GM23338 (cell line): Measurements from ENCODE around the gene EIF2D. TPM values are rescaled to one million over a fixed set of nuclear protein-coding genes. Genes with fewer than 3 reads are reported as not detected.

Experiments used
- ATAC-seq: fragments of 200-7000 bp; cut with Tn5 transposase; 3 replicates; pipeline ENCODE4 v1.9.1; 2020
- DNase-seq: peaks from one replicate; pipeline ENCODE4 v3.0.0-alpha.2; 2015; ENCODE audit warnings: low spot score
- H2AFZ ChIP-seq: fragments of 200-600 bp; sonication (generic); 2 replicates; pipeline ENCODE4 v1.8.0; 2016; ENCODE audit warnings: antibody characterized with exemption, mild to moderate bottlenecking, moderate library complexity
- H3F3A ChIP-seq: fragments of 200-600 bp; sonication (generic); replicated peaks from 2 replicates; pipeline ENCODE4 v1.8.0; 2017; ENCODE audit warnings: antibody characterized with exemption, mixed run types, low read depth
- H3K27ac ChIP-seq: fragments of 200-600 bp; sonication (generic); 2 replicates; pipeline ENCODE4 v1.6.1; 2016; ENCODE audit warnings: low read depth
- H3K27me3 ChIP-seq: fragments of 200-600 bp; sonication (generic); 2 replicates; pipeline ENCODE4 v1.8.0; 2016; ENCODE audit warnings: mild to moderate bottlenecking, mixed run types, moderate library complexity; ENCODE audit not compliant: insufficient read depth
- H3K36me3 ChIP-seq: fragments of 200-600 bp; sonication (generic); 2 replicates; pipeline ENCODE4 v1.8.0; 2016; ENCODE audit warnings: mild to moderate bottlenecking; ENCODE audit not compliant: insufficient read depth
- H3K4me1 ChIP-seq: fragments of 200-600 bp; sonication (generic); 2 replicates; pipeline ENCODE4 v1.8.0; 2016; ENCODE audit warnings: mild to moderate bottlenecking, moderate library complexity; ENCODE audit not compliant: insufficient read depth
- H3K4me2 ChIP-seq: fragments of 200-600 bp; sonication (generic); 2 replicates; pipeline ENCODE4 v1.7.1; 2017; ENCODE audit warnings: mixed run types
- H3K4me3 ChIP-seq: fragments of 200-600 bp; sonication (generic); 2 replicates; pipeline ENCODE4 v1.6.1; 2016; ENCODE audit warnings: mixed run types
- H3K79me2 ChIP-seq: fragments of 200-600 bp; sonication (generic); replicated peaks from 2 replicates; pipeline ENCODE4 v1.8.0; 2017; ENCODE audit warnings: mild to moderate bottlenecking; ENCODE audit not compliant: insufficient read depth
- H3K9me2 ChIP-seq: fragments of 200-600 bp; sonication (generic); 2 replicates; pipeline ENCODE4 v1.8.0; 2017; ENCODE audit not compliant: insufficient read depth
- H4K20me1 ChIP-seq: fragments of 200-600 bp; sonication (generic); replicated peaks from 2 replicates; pipeline ENCODE4 v1.8.0; 2017; ENCODE audit warnings: mild to moderate bottlenecking; ENCODE audit not compliant: insufficient read depth
- H3K27ac Mint-ChIP-seq: 2 replicates; pipeline ENCODE4 v1.8.0; 2020; ENCODE audit warnings: inconsistent platforms, mild to moderate bottlenecking, moderate library complexity, mixed read lengths
- H3K27me3 Mint-ChIP-seq: 3 replicates; pipeline ENCODE4 v1.8.0; 2022; ENCODE audit warnings: low read depth, mild to moderate bottlenecking, moderate library complexity, mixed read lengths, inconsistent platforms; ENCODE audit not compliant: insufficient read depth, poor library complexity
- H3K36me3 Mint-ChIP-seq: 3 replicates; pipeline ENCODE4 v1.8.0; 2021; ENCODE audit warnings: low read depth, mild to moderate bottlenecking, inconsistent platforms, moderate library complexity, mixed read lengths
- H3K4me1 Mint-ChIP-seq: 3 replicates; pipeline ENCODE4 v1.8.0; 2020; ENCODE audit warnings: mild to moderate bottlenecking, inconsistent platforms, mixed read lengths
- H3K4me3 Mint-ChIP-seq: 3 replicates; pipeline ENCODE4 v1.8.0; 2021; ENCODE audit warnings: moderate library complexity, mild to moderate bottlenecking, inconsistent platforms, mixed read lengths
- H3K9me3 Mint-ChIP-seq: 3 replicates; pipeline ENCODE4 v1.8.0; 2020; ENCODE audit warnings: moderate library complexity, mild to moderate bottlenecking, inconsistent platforms, mixed read lengths
- CREB1 ChIP-seq: fragments of 250-450 bp; sonication (Bioruptor Pico); IDR thresholded peaks from 2 replicates; pipeline ENCODE4 v1.5.0; 2020; ENCODE audit warnings: low read depth, mild to moderate bottlenecking, moderate library complexity
- NANOG ChIP-seq: IDR thresholded peaks from 2 replicates; pipeline ENCODE4 v1.6.1; 2016; ENCODE audit warnings: antibody characterized with exemption, borderline replicate concordance
- STAT1 ChIP-seq: IDR thresholded peaks from one replicate; pipeline ENCODE4 v1.6.1; 2016; ENCODE audit warnings: antibody characterized with exemption; ENCODE audit not compliant: unreplicated experiment
- ZNF114 ChIP-seq: fragments of 250-450 bp; sonication (Bioruptor Pico); IDR thresholded peaks from 2 replicates; pipeline ENCODE4 v1.5.0; 2020; ENCODE audit warnings: mild to moderate bottlenecking, moderate library complexity
- ZNF462 ChIP-seq: fragments of 250-450 bp; sonication (Bioruptor Pico); IDR thresholded peaks from 2 replicates; pipeline ENCODE4 v1.5.0; 2020; ENCODE audit warnings: mild to moderate bottlenecking, moderate library complexity
- polyA plus RNA-seq: library from polyadenylated mRNA; unstranded; fragments of >200 nt; fragmentation: Nextera tagmentation; extraction: Ambion mirVana; gene quantifications from 2 replicates; pipeline ENCODE4 v1.2.1, GENCODE V29; 2016
- total RNA-seq: library from RNA; depleted of rRNA; stranded (reverse); fragments of >200 nt; shearing (Covaris generic); gene quantifications from 2 replicates; pipeline ENCODE4 v1.2.3, GENCODE V29; 2014

EIF2D gene
- total and polyA plus RNA-seq, 2 experiments from 2014 or later = 25.1 to 34.8 TPM

DNA sequence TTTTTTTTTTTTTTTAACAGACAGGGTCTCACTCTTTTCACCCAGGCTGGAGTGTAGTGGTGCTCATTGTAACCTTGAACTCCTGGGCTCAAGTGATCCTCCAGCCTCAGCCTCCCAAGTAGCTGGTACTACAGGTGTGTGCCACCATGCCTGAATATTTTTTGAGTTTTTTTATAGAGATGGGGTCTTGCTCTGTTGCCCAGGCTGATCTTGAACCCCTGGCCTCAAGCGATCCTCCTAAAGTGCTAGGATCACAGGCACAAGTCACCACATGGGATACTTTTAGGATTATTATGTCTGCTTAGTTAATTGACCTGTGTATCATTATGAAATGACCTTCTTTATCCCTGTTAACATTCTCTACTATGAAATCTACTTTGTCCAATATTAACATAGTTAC is 66.9 kb downstream of the EIF2D start:
- no peaks in the 10 kb centered on the region for H3K36me3 Mint-ChIP-seq

More for the DNA sequence above, 66.9 kb downstream of the EIF2D start:
- Histone ChIP-seq H2AFZ (no peak overlapping the region), H3F3A (no peaks in the 10 kb centered on the region), H3K9me2 (no peaks in the 10 kb centered on the region), H3K36me3 (no peaks in the 10 kb centered on the region), H3K27me3 (no peaks in the 10 kb centered on the region), H4K20me1 (no peaks in the 10 kb centered on the region; the same call in 1 of the 2 replicates), H3K27ac (no peak overlapping the region), H3K4me2 (no peak overlapping the region), H3K4me1 (no peaks in the 10 kb centered on the region), H3K79me2 (no peaks in the 10 kb centered on the region), H3K4me3 (no peak overlapping the region)
- no peak for ATAC-seq
- no peak overlapping the region for H3K4me3 Mint-ChIP-seq
- no peak for DNase-seq
- TF ChIP-seq STAT1 (no peak), NANOG (no peak), ZNF114 (CRISPR knock-in tag) (no peak), ZNF462 (CRISPR knock-in tag) (no peak), CREB1 (no peak)
- no peak overlapping the region for H3K27ac Mint-ChIP-seq
- H3K4me1 Mint-ChIP-seq = peaks cover 4% of the 10 kb centered on the region; the same call in 2 of the 3 replicates
- no peaks in the 10 kb centered on the region; the same call in 2 of the 3 replicates for H3K9me3 Mint-ChIP-seq
- peaks cover 5% of the 10 kb centered on the region for H3K27me3 Mint-ChIP-seq
